Activated T-helper 9 cell treated with anti-CD3 and anti-CD28 coated beads, Interleukin-2, amount 50 U/mL, for 16 hours (primary cell): ENCODE results near the gene NQO2.
"Not testable (repeated sequence)": the region's sequence is repeated elsewhere in the genome, so short reads cannot be mapped to it uniquely, and the experiment has no call there.

Experiments
- DNase-seq: peaks from one replicate; pipeline ENCODE4 v3.0.0-alpha.2; 2020; ENCODE audit warnings: low read depth

The NQO2 gene

DNA sequence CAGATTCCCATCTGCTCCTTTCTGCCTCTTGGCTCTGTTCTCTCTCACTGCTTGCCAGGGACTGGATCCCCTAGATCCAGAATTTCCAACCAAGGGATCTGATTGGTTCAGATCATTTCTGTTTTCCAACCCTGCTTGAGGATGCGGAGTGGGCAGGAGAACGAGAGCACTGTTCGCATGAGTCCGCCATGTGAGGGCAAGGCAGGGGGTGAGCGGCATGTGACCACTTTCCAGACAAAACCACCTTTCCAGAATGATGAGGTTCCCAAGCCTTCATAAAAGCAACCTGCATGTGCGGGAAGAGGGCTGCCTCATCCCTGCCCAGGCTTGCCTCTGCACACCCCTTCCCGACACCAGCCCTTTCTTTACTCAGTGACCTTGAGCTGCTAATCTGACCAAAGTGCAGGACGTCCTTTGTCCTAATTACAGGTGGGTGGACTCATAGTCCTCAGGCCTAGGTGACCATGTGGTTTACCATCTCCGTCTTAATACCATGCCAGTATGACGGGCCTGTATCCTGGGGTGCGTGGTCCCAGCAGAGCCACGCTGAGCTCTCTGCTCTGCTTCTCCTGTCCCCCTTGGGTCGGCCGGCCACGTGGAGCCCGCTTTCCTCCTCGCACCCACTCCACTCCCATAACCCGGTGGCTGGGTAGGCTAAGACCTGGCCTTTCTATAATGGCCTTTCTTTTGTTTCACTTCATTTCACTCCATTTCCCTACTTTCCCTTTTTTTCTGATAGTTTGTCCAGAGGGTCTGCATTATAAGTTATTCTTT is 14.4 kb downstream of the NQO2 start:
- no peak for DNase-seq

DNA sequence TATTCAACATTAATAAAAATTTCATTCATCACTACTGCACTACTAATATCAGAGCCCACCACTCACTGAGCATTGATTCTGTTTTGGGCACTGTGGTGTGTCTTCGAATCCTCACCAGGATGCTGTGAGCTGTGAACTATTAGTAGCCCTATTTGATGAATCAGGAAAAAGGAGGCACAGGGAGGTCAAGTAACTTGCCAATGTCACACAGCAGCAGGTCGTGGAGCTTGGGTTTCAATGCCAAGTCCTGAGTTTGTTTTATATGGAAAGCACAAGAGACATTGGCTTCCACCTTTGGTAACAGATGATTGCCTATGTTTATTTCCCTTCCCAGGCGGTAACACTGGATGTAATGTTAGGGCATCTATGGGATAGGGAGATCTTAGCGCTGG is 15.0 kb downstream of the NQO2 start:
- DNase-seq: no peak

DNA sequence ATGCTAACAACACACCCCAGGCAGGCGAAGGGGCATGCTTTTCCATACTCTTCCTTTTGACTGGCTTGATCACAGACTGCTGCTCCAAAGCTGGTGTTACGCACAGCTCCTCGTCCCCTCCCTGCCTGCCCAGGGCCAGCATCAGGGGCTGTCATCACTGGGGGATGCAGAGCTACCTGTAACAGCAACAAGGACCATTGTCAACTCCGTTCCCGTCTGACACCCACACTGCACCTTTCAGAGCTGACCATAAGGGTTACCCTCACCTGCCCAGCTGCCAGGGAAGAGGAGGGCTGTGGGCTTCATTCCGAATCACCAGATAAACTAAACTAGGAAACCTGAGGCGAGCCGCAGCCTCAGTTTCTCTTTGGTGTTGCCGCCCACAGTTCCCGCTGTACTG is 15.4 kb downstream of the NQO2 start:
- no peak for DNase-seq

DNA sequence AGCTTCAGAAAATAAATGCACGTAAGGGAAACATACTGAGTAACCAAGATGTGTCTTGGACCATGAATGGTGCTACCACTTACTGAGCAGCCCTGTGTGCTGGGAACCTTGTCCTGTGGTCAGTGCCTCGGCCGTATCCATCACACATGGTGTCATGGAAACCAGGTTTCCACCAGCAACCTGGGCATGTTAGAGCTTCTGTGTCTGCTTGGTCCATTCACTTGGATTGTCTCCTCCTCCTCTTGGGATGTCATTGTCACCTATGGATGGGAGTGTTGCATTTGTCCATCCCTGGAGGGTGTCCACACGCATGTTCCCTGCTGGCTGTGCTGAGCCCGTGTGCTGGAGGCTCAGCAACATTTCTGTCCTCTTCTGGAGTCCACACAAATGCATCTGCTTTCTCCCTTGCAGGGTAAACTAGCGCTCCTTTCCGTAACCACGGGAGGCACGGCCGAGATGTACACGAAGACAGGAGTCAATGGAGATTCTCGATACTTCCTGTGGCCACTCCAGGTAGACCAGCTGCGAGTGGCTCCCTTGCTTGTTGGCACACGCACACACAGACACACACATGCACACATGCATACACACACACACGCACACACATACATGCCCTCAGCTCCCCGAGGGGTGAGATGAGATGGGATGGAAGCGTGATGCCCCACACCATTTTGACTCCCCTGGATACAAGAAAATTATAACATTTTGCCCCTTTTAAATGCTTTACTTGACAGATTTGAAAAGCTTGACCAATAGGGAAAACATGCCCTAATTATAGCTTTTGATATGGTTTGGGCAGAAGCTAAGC is 17.0 kb downstream of the NQO2 start:
- DNase-seq: no peak

DNA sequence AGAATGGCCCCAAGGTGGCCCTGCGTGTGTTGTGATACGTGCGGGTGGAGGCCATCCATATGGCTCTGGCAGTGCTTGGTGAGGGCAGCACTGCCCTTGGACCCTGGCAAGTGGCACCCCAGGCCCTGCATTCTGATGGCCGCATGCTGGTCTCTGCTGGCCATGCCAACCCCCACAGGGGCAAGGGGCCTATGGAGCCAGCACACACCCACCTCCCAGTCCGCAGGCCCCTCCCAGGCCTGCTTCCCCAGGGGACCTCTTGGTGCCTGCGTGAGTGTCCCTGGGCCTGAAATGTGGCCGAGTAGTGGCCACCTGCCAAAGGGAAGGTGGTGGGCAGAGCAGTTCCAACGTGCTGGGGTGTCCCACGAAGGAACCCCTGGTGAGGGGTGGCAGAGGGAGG is 17.6 kb downstream of the NQO2 start:
- no peak for DNase-seq

DNA sequence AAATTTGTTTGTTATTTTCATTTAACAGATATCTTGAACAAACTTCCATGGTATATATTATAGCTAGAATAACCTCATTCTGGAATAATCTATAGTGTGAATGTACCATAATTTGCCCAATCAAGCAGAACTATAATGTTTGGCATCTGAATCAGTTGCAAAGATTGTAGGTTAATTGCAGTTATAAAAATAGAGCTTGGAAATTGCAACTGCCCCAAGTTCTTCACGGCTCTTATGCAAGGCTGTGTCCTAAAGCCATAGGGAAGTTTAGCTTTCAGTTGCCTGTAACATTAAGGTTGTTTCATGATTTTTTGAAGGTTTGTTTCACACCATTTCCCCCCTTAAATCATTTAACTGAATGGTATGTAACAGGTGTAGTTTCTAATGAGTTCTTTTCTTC is 19.4 kb downstream of the NQO2 start:
- DNase-seq: no peak

DNA sequence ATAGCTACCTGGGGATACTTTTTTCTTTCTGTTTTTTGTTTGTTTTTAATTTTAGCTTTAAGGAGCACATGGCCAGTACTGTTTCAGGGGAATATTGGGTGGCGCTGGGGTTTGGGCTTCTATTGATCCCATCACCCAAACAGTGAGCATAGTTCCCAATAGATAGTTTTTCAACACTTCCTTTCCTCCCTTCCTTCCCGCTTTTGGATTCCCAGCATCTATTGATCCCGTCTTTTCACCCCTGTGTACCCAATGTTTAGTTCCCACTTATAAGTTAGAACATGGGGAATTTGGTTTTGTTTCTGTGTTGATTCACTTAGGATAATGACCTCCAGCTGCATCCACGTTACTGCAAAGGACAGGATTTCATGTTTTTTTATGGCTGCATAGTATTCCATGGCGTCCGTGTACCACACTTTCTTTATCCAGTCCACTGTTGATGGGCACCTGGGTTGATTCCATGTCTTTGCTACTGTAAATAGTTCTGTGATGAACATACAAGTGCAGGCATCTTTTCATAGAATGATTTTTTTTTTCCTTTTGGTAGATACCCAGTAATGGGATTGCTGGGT is 20.1 kb downstream of the NQO2 start:
- DNase-seq: no peak

DNA sequence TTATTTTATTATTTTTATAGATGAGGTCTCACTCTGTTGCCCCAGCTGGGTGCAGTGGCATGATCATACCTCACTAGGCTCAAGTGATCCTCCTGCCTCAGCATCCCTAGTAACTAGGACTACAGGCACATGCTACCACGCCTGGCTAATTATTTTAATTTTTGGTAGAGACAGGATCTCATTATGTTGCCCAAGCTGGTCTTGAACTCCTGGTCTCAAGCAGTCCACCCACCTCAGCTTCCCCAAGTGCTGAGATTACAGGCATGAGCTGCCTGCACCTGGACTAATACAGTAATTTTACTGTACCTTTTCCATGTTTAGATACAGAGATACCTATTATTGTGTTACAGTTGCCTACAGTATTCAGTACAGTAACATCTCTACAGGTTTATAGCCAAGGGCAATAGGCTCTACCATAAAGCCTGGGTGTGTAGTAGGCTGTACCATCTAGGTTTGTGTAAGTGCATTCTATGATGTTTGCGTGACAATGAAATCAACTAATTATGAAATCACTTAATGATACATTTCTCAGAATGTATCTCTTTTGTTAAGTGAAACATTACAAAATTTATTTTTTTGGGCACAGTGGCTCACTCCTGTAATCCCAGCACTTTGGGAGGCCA is 21.4 kb downstream of the NQO2 start:
- not testable (repeated sequence) for DNase-seq

DNA sequence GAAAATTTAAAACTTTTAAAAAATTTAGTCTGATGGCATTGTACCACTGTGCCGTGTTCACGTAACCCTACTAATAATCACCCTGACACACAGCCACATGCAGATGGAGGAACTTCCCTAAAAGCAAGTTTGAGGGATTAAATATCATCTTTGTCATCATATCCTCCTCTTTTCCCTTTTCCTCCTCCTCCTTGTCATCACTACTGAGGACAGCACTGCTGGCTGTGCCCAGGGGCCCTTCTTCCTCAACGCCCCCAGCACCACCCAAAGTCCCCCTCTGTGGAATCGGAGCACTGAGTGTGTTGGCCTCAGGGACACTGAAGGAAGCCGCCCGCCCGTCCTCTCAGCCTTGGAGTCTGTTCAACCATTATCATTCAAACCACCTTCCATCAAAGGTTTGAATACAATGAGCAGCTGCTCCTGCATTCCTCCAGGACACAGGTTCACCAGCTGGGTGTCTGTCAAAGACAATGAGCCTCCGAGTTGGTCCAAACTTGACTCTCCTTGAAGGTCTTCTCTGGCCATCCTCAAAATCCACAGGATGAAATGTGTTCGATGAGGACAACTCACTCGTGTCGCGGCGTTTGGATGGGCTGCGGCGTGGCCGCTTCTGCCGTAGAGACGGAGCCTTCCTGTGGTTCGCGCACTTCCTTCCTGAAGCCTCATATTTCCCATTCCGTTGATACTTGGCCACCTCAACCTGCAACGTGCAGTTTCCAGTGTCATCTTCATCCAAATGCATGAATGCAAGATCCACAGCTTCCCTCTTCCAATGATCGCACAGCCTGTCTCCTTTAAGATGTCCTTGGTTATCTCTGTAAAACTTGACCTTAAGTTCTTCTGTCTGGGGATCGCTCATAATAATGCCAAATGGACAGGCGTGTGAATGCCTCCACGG is 23.3 kb downstream of the NQO2 start:
- DNase-seq: peak; percentile 18

DNA sequence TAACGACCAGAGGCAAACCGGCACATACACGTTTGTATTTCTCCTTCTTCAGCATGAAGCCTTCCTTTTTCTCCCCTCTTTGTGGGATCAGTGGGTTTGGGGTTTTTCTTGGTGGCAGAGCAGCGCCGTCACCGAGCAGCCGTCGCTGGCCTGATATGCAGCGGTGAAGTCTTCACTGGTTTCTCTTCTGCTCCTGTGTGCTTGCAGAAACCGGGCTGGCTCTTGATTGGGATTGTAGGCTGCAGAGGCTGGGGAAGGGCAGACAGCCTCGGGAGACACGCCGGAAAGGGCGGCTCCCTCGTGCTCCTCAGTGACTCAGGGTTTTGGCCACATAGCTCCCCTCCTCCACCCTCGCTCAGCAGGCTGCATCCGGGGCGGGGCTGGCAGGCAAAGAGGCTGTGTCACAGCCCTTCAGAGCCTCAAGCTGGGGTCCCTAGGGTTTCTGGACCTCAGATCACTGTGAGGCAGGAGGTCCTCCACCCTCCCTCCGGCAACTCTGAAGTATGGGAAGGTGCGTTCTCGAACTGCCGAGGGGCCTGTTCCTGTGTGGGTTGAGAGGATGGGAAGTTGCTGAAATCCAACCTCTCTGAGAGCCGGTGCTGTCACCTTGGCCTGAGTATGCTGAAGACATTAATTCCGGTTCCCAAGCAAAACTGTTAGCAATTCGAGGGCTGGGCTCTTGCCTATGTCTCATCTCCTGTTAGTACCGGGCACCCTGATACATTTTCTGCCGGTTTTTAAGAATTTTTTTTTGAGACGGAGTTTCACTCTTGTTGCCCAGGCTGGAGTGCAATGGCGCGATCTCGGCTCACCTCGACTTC is 24.2 kb downstream of the NQO2 start:
- DNase-seq: peak; percentile 82

DNA sequence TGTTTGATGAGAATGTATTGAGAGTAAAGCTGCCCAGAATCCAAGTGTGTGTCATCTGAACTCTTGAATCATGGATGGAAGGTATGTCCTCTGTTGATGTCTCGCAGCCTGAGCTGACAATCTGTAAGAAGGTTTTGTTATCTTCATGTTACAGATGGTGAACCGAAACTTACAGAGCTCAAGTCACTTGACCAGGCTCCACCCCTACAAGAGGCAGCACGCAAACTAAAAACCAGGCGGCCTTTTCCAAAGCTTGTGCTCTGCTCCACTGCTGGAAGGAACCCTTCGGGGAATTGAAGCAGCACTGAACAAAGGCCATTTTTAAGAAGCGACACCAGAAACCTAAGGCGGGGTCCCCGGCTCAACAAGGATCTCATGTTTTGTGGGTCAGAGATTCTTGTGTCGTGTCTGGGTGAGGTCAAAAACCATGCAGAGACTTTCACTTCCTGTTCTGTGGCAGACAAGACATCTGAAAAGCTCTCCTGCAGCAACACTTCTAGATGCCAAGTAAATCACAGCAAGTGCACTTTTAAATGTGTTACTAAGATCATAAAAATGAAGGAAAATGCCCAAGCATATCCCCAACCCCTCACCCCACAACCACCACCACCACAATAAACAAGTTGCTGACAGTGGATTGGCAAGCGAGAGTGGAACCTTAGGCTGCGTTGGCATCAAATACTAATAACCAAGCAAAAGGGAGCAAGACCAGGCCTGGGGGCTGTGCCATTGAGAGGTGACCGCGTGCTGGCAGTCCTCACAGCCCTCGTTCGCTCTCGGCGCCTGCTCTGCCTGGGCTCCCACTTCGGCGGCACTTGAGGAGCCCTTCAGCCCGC is 27.3 kb downstream of the NQO2 start:
- no peak for DNase-seq

DNA sequence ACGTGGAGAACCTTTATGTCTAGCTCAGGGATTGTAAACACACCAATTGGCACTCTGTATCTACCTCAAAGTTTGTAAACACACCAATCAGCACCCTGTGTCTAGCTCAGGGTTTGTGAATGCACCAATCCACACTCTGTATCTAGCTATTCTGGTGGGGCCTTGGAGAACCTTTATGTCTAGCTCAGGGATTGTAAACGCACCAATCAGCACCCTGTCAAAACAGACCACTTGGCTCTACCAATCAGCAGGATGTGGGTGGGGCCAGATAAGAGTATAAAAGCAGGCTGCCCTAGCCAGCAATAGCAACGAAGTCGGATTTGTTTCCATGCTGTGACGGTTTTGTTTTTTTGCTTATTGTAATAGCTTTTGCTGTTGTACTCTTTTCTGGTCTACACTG is 28.5 kb downstream of the NQO2 start:
- DNase-seq: not testable (repeated sequence)

DNA sequence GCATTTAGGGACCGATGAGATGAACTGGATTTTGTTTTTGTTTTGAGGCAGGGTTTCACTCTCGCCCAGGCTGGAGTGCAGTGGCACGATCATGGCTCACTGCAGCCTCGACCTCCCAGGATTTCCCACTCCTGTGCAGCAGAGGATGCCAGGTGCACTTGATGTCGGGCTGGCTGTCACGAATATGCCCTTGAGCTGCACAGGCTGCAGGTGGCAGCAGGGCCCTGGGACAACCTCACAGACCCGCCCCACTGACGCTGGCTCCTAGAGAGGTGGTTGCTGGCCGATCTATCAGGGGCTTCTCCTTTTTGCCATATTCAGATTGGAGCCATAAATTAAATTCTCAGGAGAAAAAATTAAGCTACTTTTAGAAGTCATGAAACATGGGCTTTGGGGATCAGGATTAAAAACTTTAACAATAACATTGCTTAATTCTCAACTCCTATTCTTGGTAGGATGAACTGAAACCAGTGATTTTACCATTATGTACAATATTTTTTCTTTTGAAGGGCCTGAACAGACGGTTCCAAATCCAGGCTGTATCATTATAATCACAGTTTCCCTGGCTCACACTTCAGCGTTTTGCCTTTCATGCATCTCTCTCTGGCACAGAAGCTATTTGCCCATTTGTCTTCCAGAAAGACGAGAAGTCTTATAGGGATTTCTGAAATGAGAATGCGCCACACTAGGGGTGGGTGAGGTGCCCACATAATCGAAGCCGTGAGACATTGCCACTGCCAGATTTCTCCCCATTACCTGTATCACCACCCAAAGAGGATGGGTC is 32.4 kb downstream of the NQO2 start:
- no peak for DNase-seq

DNA sequence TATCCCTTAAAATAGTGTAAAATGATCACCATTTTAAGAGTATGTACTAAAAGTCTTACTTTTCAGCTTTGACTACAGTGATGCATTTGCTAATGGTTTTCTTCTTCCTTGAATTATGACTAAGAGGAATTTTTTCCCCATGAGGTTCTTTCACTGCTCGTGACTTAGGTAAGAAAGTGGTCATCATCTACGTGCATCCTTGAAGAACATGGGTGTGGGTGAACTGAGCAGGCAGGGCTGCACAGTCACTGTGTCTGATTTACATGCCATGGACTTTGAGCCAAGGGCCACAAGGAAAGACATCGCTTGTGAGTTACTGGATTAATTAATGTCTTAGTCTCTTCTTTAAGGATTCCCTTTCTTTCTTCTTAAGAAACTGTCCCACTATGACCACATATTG is 33.3 kb downstream of the NQO2 start:
- no peak for DNase-seq

DNA sequence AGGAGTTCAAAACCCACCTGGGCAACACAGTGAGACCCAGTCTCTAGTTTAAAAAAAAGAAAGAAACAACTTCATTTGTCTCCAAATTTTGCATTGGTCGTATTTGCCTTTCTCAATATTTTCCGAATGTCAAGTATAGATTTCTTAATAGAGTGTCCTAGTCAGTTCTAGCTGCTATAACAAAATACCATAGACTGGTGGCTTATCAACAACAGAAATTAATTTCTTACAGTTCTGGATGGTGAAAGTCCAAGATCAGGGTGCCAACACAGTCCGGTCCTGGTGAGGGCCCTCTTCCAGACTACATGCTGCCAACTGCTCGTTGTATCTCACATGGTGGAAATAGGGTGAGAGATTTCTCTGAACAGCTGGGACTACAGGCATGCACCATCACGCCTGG is 34.0 kb downstream of the NQO2 start:
- no peak for DNase-seq

DNA sequence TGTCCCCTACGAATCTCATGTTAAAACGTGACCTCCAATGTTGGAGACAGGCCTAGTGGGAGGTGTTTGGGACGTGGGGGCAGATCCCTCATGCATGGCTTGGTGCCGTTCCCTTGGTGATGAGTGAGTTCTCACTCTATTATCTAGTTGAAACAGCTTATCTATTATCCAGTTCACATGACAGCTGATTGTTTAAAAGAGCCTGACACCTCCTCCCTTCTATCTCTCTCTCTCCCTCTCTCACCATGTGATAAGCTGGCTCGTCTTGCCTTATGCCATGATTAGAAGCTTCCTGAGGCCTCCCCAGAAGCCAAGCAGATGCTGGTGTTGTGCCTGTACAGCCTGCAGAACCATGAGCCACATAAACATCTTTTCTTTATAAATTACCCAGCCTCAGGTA is 35.7 kb downstream of the NQO2 start:
- DNase-seq: no peak

DNA sequence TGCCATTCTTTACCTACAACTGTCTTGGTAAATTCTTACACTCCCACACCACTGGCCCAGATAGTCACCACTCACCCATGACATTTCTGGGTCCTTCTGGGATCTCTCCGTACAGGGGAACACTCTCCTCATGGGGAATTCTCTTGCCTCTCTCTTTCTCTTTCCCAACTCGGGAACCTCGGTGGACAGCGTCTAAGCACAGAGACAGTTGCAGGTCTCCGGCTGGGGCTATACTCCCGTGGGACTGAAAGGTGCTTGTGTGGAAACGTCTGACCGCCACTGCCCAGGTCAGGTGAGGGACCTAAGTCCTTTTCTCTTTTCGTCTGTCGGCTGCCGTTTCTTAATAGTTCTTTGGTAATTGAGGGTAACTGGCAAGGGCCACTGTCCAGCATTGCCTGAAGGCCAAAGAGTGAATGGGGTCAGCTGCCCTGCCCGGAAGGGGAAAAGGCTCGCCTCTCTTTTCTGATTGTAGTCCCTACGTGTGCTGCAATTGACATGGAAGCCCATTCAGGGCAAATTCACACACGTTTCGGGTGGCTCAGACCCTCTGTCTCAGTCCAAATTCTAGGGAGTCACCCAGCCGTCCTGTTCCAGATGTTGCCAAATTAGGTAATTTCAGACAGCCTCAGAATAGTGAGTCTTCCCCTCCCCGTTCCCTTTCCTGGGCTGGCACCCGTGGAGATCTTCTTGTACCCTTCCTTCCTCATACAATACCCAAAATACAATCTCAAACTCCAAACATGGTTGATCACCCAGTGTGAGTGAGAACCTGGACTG is 37.4 kb downstream of the NQO2 start:
- DNase-seq: no peak

DNA sequence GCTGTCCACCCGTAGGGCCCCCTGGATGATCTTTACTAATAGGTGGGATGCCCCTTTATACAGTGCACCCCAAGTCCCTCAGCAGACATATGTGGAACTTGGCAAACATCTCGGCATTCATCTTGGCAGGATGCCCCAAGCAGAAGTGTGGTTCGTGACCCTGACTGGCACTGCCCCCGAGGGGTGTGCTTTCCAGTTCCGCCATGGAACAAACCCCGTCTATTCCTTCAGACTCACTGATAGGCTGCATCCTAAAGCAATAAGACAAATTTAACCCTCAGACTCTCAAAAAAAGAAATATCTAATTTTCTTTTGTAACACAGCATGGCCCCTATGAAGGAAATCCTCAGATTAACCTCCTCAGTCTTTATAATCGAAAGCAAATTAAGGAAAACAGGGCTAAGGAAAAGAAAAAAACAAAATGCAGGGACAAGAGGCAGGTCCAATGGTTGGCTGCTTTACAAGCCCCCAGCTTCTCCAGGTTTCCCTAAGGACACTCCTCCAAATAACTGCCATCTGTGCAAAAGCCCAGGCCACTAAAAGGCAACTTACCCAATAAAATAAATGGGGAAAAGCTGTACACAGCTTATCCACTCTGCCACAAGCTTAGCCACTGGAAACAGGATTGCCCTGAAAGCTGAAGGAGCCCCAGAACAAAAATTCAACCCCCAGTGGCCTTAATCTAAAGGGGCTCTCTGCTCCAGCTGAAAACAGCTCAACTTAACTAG is 38.1 kb downstream of the NQO2 start:
- DNase-seq: no peak
